Stimulated activated CD4-positive, alpha-beta T cell treated with anti-CD3 and anti-CD28 coated beads, TNF-alpha, amount 100 ng/mL, for 1 hour (primary cell): Measurements from ENCODE around the gene TMEM50A.
"Not testable (repeated sequence)": the region's sequence is repeated elsewhere in the genome, so short reads cannot be mapped to it uniquely, and the experiment has no call there.

Experiments
- DNase-seq, 3 donors: peaks; one replicate each; pipeline ENCODE4 v3.0.0-alpha.2; 2020; ENCODE audit warnings: low read depth in 3 of 3, low spot score in 1 of 3

TMEM50A gene

DNA sequence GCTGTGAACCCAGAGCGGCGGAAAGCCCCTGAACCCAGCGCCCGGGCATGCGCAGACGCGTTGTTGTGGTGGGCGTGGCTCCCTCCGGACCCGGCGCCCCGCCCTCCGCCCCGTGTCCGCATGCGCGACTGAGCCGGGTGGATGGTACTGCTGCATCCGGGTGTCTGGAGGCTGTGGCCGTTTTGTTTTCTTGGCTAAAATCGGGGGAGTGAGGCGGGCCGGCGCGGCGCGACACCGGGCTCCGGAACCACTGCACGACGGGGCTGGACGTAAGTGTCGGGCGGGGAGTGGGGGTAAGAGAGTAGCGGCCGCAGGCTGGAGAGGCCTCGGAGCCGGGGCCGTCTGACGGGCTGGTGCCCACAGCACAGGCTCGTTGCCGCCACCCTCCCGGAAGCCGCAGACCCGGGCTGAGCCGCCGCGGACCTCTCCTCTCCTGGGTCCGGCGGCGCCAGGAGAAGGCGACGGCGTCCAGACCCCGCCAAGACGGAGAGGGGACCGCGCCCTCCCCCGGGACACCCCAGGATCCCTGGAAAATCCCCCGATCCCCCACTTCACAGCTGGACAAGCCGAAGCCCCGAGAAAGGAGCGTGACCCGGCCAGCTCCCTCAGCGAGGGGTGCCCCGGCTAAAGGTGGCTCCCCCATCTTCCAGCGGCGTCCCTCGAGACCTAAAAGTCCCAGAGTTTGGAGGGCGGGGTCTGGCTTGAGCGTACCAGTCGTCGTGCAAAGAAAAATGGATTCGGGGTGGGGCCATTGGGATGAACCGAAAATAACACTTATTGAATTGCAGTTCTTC lies at the start of gene TMEM50A:
TMEM50A (plus strand) TSS at position 147 of the 794 bp plus-strand sequence. CDS start 2,153 bp downstream, outside the sequence.
- DNase-seq = peak; percentile 73 to 90 (median 84)

- not testable (repeated sequence) for DNase-seq
Measured at GRCh38 chr1:25288573-25289101, 49.5 kb upstream of the TMEM50A start.

- not testable (repeated sequence) for DNase-seq
Measured at GRCh38 chr1:25290043-25290442, 48.1 kb upstream of the TMEM50A start.

GRCh38 chr1:25293426-25293825 lies 44.7 kb upstream of the TMEM50A start:
- not testable (repeated sequence) for DNase-seq

DNA sequence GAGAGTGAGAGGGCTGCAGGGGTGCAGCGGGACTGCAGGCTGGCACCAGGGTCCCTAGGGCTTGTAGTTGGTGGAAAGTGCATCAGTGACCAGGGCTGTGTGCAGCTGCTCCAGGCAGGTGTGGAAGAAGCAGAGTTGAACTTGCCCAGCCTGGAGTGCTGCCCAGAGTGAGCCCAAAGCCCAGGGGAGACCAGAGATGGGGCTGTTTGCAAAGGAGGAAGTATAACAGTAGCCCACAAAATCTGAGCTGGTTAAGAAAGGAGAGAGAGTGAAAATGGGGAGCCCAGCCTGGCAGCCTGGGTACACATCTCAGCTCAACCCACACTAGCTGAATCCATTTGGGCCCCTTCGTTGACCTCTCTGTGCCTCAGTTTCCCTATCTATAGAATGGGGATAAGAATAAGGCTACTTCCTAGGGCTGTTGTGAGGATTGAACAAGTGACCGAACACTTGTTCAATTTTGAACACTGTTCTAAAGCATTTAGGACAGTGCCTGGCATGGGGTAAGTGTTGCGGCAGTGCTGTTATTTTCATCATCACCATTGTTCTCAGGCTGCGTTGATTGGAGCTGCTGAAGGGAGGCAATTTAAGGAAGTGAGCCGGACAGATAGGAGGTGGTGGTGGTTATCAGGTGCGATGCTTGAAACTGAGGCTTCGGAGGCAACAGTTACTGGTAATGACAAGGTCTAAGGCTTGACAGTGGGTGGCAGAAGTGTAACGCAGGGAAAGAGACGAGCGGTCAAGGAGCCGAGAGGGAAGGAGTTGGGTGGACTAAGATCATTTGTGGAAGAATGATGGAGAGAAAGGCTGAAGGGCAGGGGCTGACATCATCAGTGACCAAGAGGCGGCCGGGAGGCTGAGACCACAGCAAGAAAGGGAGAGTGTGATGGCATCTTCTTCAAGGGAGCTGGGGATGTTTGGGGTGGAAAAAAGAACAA lies 43.0 kb upstream of the TMEM50A start:
- DNase-seq = not testable (repeated sequence)

- not testable (repeated sequence) for DNase-seq
Measured at GRCh38 chr1:25296501-25296900, 41.6 kb upstream of the TMEM50A start.

- not testable (repeated sequence) for DNase-seq
Measured at GRCh38 chr1:25300729-25301128, 37.4 kb upstream of the TMEM50A start.

- not testable (repeated sequence) for DNase-seq
Measured at GRCh38 chr1:25302330-25302729, 35.8 kb upstream of the TMEM50A start.

GRCh38 chr1:25304936-25305335 lies 33.2 kb upstream of the TMEM50A start:
- DNase-seq = not testable (repeated sequence)

- not testable (repeated sequence) for DNase-seq
Measured at GRCh38 chr1:25308168-25308567, 30.0 kb upstream of the TMEM50A start.

- DNase-seq = not testable (repeated sequence)
Measured at GRCh38 chr1:25309085-25309484, 29.0 kb upstream of the TMEM50A start.

GRCh38 chr1:25309486-25309885 lies 28.6 kb upstream of the TMEM50A start:
- DNase-seq = not testable (repeated sequence)

DNA sequence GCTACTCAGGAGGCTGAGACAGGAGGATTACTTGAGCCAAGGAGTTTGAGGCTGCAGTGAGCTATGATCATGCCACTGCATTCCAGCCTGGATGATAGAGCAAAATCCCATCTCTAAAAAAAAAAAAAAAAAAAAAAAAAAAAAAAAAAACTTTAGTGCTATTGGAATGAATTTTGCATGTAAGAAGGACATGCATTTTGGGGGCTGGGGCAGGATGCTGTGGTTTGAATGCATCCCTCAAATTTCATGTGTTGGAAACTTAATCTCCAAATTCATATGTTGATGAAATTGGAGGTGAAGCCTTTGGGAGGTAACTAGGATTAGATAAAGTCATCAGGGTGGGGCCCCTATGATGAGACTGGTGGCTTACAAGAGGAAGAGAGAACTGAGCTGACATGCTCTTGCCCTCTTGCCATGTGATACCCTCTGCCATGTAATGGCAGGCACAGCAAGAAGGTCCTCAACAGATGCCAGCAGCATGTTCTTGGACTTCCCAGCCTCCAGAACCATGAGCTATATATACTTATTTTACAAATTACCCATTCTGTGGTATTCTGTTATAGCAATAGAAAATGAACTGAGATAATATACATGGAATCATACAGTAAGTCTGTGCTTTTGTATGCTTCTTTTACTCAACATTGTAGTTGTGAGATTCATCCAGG lies 25.2 kb upstream of the TMEM50A start:
- DNase-seq = not testable (repeated sequence)

- not testable (repeated sequence) for DNase-seq
Measured at GRCh38 chr1:25320314-25320938, 17.7 kb upstream of the TMEM50A start.

GRCh38 chr1:25322127-25322526 lies 16.0 kb upstream of the TMEM50A start:
- not testable (repeated sequence) for DNase-seq

DNA sequence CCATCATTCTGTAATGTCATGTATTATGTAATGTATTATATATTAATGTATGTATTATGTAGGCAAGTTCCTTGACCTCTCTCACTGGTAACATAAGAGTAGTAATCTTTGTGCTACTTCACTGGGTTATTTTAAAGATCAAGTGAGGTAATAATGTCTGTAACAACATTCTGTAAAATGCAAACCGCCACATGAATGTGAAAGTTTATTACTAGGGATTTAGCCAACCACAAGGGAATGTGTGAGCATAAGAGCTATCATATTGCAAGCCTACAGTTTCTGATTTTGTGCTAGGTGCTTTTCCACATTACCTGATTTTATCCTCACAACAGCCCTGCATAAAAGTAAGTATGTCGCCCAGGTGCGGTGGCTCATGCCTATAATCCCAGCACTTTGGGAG lies 13.7 kb upstream of the TMEM50A start:
- not testable (repeated sequence) for DNase-seq

- not testable (repeated sequence) for DNase-seq
Measured at GRCh38 chr1:25327864-25328790, 10.0 kb upstream of the TMEM50A start.

DNA sequence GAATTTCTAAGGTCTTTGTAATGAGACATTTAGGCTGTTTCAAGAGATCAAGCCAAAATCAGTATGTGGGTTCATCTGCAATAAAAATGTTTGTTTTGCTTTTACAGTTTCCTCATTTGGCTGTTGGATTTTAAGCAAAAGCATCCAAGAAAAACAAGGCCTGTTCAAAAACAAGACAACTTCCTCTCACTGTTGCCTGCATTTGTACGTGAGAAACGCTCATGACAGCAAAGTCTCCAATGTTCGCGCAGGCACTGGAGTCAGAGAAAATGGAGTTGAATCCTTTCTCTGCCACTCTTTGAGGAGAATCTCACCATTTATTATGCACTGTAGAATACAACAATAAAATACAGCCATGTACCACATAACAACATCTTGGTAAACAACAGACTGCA lies 9.3 kb upstream of the TMEM50A start:
- not testable (repeated sequence) for DNase-seq

- not testable (repeated sequence) for DNase-seq
Measured at GRCh38 chr1:25329336-25329735, 8.8 kb upstream of the TMEM50A start.
